HG03095 (cell line): ENCODE results near the gene TPST1.
"Not testable (repeated sequence)": the region's sequence is repeated elsewhere in the genome, so short reads cannot be mapped to it uniquely, and the experiment has no call there.

Experiments used
- ATAC-seq: cut with Tn5 transposase; IDR thresholded peaks from one replicate; pipeline ENCODE4 v1.9.1; 2021; ENCODE audit warnings: moderate library complexity; ENCODE audit not compliant: unreplicated experiment

Gene TPST1

GRCh38 chr7:66324985-66325384 lies 119.9 kb downstream of the TPST1 start:
- not testable (repeated sequence) for ATAC-seq

- ATAC-seq = no peak
Measured at GRCh38 chr7:66326501-66327215, 121.5 kb downstream of the TPST1 start.

- ATAC-seq = no peak
Measured at GRCh38 chr7:66330961-66331360, 125.8 kb downstream of the TPST1 start.

- ATAC-seq = no peak
Measured at GRCh38 chr7:66331883-66332282, 126.7 kb downstream of the TPST1 start.

GRCh38 chr7:66333443-66333842 lies 128.3 kb downstream of the TPST1 start:
- ATAC-seq = no peak

- no peak for ATAC-seq
Measured at GRCh38 chr7:66335318-66335717, 130.2 kb downstream of the TPST1 start.

GRCh38 chr7:66336760-66337159 lies 131.6 kb downstream of the TPST1 start:
- no peak for ATAC-seq

- ATAC-seq = no peak
Measured at GRCh38 chr7:66339141-66339540, 134.0 kb downstream of the TPST1 start.

- no peak for ATAC-seq
Measured at GRCh38 chr7:66344166-66344565, 139.0 kb downstream of the TPST1 start.

- ATAC-seq = no peak
Measured at GRCh38 chr7:66348531-66348930, 143.4 kb downstream of the TPST1 start.

GRCh38 chr7:66348959-66349358 lies 143.8 kb downstream of the TPST1 start:
- ATAC-seq = no peak

GRCh38 chr7:66352071-66352470 lies 146.9 kb downstream of the TPST1 start:
- no peak for ATAC-seq

- ATAC-seq = no peak
Measured at GRCh38 chr7:66353547-66353946, 148.4 kb downstream of the TPST1 start.

GRCh38 chr7:66355756-66356155 lies 150.6 kb downstream of the TPST1 start:
- no peak for ATAC-seq

- ATAC-seq = no peak
Measured at GRCh38 chr7:66356277-66356721, 151.2 kb downstream of the TPST1 start.

- no peak for ATAC-seq
Measured at GRCh38 chr7:66357087-66357486, 152.0 kb downstream of the TPST1 start.

- ATAC-seq = no peak
Measured at GRCh38 chr7:66359656-66360211, 154.6 kb downstream of the TPST1 start.

GRCh38 chr7:66362136-66362535 lies 157.0 kb downstream of the TPST1 start:
- ATAC-seq = no peak

- no peak for ATAC-seq
Measured at GRCh38 chr7:66363635-66364034, 158.5 kb downstream of the TPST1 start.

- ATAC-seq = not testable (repeated sequence)
Measured at GRCh38 chr7:66365031-66365430, 159.9 kb downstream of the TPST1 start.

- no peak for ATAC-seq
Measured at GRCh38 chr7:66371096-66371824, 166.1 kb downstream of the TPST1 start.
